Measurements from ENCODE around the gene DDB1. TPM values are rescaled to one million over a fixed set of nuclear protein-coding genes. Genes with fewer than 3 reads are reported as not detected.

The DDB1 gene
- total and polyA plus RNA-seq, 9 of the 15 experiments (the other 6 are each of a cell fraction or from before 2014, with no cell fraction given), result 172 to 361 (median 266) TPM

- no peak for TF ChIP-seq PTRF (tag; IDR thresholded peaks at IDR 0.05)
- TF ChIP-seq FOXP1 (CRISPR knock-in tag; IDR thresholded peaks at IDR 0.05), result no peak
- TF ChIP-seq FIP1L1 (IDR thresholded peaks at IDR 0.05; ENCODE audit: low read depth, low read length, poor library complexity, severe bottlenecking), result no peak
- TF ChIP-seq MEIS2 (IDR thresholded peaks at IDR 0.05; ENCODE audit: partially characterized antibody), result peak; percentile 88
- TF ChIP-seq PML (IDR thresholded peaks at IDR 0.05; ENCODE audit: low read length), result peak; percentile 57; the same call in 1 of the 2 replicates
- no peak for TF ChIP-seq NONO (IDR thresholded peaks at IDR 0.05; ENCODE audit: low read depth in 2 of 2, low read length in 1 of 2)
- TF ChIP-seq FUS (optimal IDR thresholded peaks at IDR 0.05; ENCODE audit: low read depth, low read length), result no peak
- TF ChIP-seq NCOR1 (IDR thresholded peaks at IDR 0.05), result peak; percentile 64
- TF ChIP-seq HMBOX1 (IDR thresholded peaks at IDR 0.05), result peak; percentile 48; the same call in 1 of the 2 replicates
- peak in 1 of 2 experiments; percentile 34; a peak in 1 of 4 replicates for TF ChIP-seq ZMIZ1 (IDR thresholded peaks at IDR 0.05; ENCODE audit: low read depth in 2 of 2, low read length in 2 of 2)
- TF ChIP-seq SREBF2 (CRISPR knock-in tag; IDR thresholded peaks at IDR 0.05), result no peak
- no peak for TF ChIP-seq ZKSCAN8 (CRISPR knock-in tag; IDR thresholded peaks at IDR 0.05)
- TF ChIP-seq GABPB2 (CRISPR knock-in tag; conservative IDR thresholded peaks at IDR 0.05), result no peak
- no peak for TF ChIP-seq THRAP3 (IDR thresholded peaks at IDR 0.05; ENCODE audit: borderline replicate concordance)
- no peak for TF ChIP-seq SP2 (IDR thresholded peaks at IDR 0.05; ENCODE audit: extremely low read depth, low read depth, low read length, poor library complexity, severe bottlenecking)
- TF ChIP-seq NFATC3 (IDR thresholded peaks at IDR 0.05), result no peak
- no peak for TF ChIP-seq ZZZ3 (IDR thresholded peaks at IDR 0.05)
- TF ChIP-seq CREM (IDR thresholded peaks at IDR 0.05; ENCODE audit: low read depth), result no peak
- no peak for TF ChIP-seq HSF4 (CRISPR knock-in tag; IDR thresholded peaks at IDR 0.05; ENCODE audit: borderline replicate concordance)
- TF ChIP-seq MCM2 (IDR thresholded peaks at IDR 0.05; ENCODE audit: low read depth), result no peak
- TF ChIP-seq ZNF134 (CRISPR knock-in tag; conservative IDR thresholded peaks at IDR 0.05), result no peak
- TF ChIP-seq CBX8 (IDR thresholded peaks at IDR 0.05; ENCODE audit: borderline replicate concordance, extremely low read depth, low read depth, low read length, poor library complexity, severe bottlenecking), result no peak
- no peak for TF ChIP-seq ARHGAP35 (IDR thresholded peaks at IDR 0.05; ENCODE audit: partially characterized antibody)
- TF ChIP-seq STAT5A (IDR thresholded peaks at IDR 0.05; ENCODE audit: borderline replicate concordance, low read length), result no peak
- no peak for TF ChIP-seq HDAC6 (IDR thresholded peaks at IDR 0.05; ENCODE audit: low read depth, low read length)
- peak; percentile 12; the same call in 1 of the 2 replicates for TF ChIP-seq JUND (IDR thresholded peaks at IDR 0.05; ENCODE audit: borderline replicate concordance, low read depth, low read length)
- no peak; the same call in 2 of the 3 replicates for TF ChIP-seq JUND (tag; IDR thresholded peaks at IDR 0.05; ENCODE audit: borderline replicate concordance, low read depth, low read length)
- TF ChIP-seq HLTF (IDR thresholded peaks at IDR 0.05), result no peak
Measured at GRCh38 chr11:61367406-61367805, 34.5 kb upstream of the DDB1 start (continued).
